H1 (cell line): ENCODE measurements around the gene ARHGAP10. TPM values are rescaled to one million over a fixed set of nuclear protein-coding genes. Genes with fewer than 3 reads are reported as not detected.

Experiments
- CTCF ChIP-seq, 3 experiments: IDR thresholded peaks; 1 replicate in 2 of 3; 2 replicates in 1 of 3; pipeline versions ENCODE4 v1.5.1 to v1.6.1; 2011; ENCODE audit warnings: low read length in 3 of 3, mild to moderate bottlenecking in 3 of 3, inconsistent platforms in 2 of 3, low read depth in 1 of 3, moderate library complexity in 1 of 3; ENCODE audit not compliant: insufficient read depth in 1 of 3; ENCODE audit errors: control extremely low read depth in 1 of 3
- EZH2 ChIP-seq: fragments of 200-600 bp; sonication (generic); IDR thresholded peaks from 2 replicates; pipeline ENCODE4 v1.7.1; 2012; ENCODE audit warnings: low read depth, mild to moderate bottlenecking, moderate library complexity, low read length, inconsistent platforms; ENCODE audit not compliant: severe bottlenecking
- GTF2F1 ChIP-seq: IDR thresholded peaks from 2 replicates; pipeline ENCODE4 v1.6.1; 2012; ENCODE audit warnings: low read depth, low read length, improper control_type of control experiment, borderline replicate concordance
- KDM1A ChIP-seq: fragments of 200-600, 300-600 bp; sonication (generic); IDR thresholded peaks from 2 replicates; pipeline ENCODE4 v1.7.1; 2016; ENCODE audit warnings: mild to moderate bottlenecking, low read length, borderline replicate concordance
- KDM5A ChIP-seq: fragments of 200-600 bp; IDR thresholded peaks from 2 replicates; pipeline ENCODE4 v1.7.1; 2012; ENCODE audit warnings: mild to moderate bottlenecking, low read length, inconsistent platforms, mixed read lengths
- TBP ChIP-seq: IDR thresholded peaks from 2 replicates; pipeline ENCODE4 v1.6.1; 2011; ENCODE audit warnings: low read depth, low read length, improper control_type of control experiment
- polyA plus RNA-seq, 7 experiments: library from polyadenylated mRNA; depleted of rRNA in 3 of 7; stranded (reverse) in 5 of 7; unstranded in 2 of 7; fragments of >200 nt in 5 of 7; fragments of 200-250 nt in 2 of 7; gene quantifications; 1 replicate in 5 of 7; 2 replicates in 1 of 7; 4 replicates in 1 of 7; pipeline versions ENCODE4 v1.2.1 to v1.2.3, GENCODE V29; 2011 to 2013; ENCODE audit warnings: missing spikeins in 2 of 7, mixed read lengths in 2 of 7
- total RNA-seq: library from RNA; stranded (reverse); fragmentation: NEBNext Ultra II Directional; extraction: Animal tissue kit (Norgen Biotek cat#: 25700); gene quantifications from 2 replicates; pipeline ENCODE4 v1.2.1, GENCODE V29; 2021
- TF ChIP-seq, protein P1 (sequence below): IDR thresholded peaks from 2 replicates; pipeline ENCODE4 v1.6.1; 2011; ENCODE audit warnings: low read length, improper control_type of control experiment

The ARHGAP10 gene
- total and polyA plus RNA-seq, 2 of the 8 experiments (the other 6 are each of a cell fraction or from before 2014, with no cell fraction given): 3.7 to 6.1 TPM

- no peak for TF ChIP-seq CTCF (IDR thresholded peaks at IDR 0.05; ENCODE audit: control extremely low read depth in 1 of 3, insufficient read depth in 1 of 3, low read depth in 1 of 3, low read length in 3 of 3)
- TF ChIP-seq TBP: no peak
- TF ChIP-seq EZH2: no peak
- TF ChIP-seq GTF2F1: no peak
- no peak for TF ChIP-seq KDM1A
- TF ChIP-seq KDM5A: no peak
- TF ChIP-seq, protein P1, sequence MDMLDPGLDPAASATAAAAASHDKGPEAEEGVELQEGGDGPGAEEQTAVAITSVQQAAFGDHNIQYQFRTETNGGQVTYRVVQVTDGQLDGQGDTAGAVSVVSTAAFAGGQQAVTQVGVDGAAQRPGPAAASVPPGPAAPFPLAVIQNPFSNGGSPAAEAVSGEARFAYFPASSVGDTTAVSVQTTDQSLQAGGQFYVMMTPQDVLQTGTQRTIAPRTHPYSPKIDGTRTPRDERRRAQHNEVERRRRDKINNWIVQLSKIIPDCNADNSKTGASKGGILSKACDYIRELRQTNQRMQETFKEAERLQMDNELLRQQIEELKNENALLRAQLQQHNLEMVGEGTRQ: no peak
These were observed 90.2 kb downstream of the ARHGAP10 start (continued) for GRCh38 chr4:147822128-147822527.
